Measurements from ENCODE around the gene WDR55. TPM values are rescaled to one million over a fixed set of nuclear protein-coding genes. Genes with fewer than 3 reads are reported as not detected.
A peak's percentile ranks its signal among the peaks of the same experiment; 100 is the strongest.
"Not testable (repeated sequence)": the region's sequence is repeated elsewhere in the genome, so short reads cannot be mapped to it uniquely, and the experiment has no call there.

Gene WDR55, protein sequence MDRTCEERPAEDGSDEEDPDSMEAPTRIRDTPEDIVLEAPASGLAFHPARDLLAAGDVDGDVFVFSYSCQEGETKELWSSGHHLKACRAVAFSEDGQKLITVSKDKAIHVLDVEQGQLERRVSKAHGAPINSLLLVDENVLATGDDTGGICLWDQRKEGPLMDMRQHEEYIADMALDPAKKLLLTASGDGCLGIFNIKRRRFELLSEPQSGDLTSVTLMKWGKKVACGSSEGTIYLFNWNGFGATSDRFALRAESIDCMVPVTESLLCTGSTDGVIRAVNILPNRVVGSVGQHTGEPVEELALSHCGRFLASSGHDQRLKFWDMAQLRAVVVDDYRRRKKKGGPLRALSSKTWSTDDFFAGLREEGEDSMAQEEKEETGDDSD
- 26.3 TPM for total RNA-seq

DNA sequence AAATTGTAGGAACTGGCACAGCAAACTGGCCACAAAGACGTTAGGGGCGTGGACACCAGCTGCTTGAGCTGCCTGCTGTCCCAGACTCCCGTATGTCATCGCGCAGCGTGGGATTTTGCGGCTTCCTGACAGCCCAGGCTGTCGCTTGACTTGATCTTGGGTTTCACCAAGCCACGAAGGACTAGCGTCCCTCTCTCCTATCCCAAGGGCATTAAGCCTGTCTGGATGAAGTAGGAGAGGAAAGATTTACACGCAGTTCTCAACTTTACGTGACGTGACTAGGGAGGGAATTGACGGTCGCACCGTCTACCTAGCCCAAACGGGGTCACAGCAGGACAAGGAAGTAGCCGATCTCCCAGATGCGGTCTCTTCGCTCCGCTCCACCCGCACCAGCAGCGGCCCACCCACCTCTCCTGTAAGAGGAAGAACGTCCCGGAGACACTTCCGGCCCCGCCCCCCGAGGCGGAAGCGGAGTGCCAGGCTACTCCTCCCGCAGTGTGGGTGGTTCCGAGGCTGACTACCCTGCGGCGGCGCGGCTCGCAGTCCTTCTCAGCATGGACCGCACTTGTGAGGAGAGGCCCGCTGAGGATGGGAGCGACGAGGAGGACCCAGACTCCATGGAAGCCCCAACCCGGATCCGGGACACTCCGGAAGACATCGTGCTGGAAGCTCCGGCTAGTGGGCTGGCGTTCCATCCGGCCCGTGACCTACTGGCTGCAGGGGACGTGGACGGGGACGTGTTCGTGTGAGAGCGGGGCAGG lies at the start of gene WDR55:
TSS of gene WDR55 (plus strand) at position 546 of the 761 bp plus-strand sequence. CDS start at position 555, 9 bp downstream.
- DNase-seq (ENCODE audit: low spot score) = peak; percentile 96

DNA sequence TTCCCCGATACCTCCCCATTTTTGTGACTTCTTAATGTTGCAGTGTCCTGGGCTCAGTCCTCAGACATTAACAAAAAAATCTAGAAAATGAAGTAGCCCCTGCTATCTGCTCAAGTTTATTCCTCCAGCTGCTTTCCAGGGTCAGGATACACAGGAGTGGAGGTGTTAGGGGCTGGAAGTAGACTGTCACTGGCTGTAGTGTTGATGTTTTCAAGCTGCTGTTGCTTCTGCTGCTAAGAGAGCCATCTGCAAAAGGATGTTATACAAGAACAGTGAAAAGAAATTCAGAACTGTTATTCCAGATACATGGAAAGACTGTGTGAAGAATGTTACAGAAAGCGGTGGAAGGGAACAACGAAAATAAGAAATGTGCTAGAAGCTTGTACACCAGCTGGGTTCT lies 42.4 kb upstream of the WDR55 start:
- DNase-seq (ENCODE audit: low spot score) = no peak

DNA sequence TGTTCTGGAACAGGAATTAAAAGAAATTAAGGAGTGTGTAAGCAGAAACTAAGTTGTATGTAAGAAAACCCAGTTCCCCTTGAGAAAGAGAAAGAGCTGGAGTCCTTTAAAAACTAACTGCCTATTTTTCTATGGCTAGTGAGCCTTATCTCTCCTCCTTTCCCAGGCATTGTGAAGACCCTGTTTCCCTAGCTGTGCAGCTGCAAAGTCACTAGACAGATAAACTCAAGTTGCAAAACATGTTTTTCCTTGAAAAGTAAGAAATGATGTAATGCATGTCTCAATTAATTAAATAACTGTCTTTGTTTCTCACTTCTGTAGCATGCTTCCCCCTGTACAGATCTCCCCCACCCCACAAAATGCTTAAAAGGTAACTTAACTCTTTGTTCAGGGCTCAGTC lies 41.6 kb upstream of the WDR55 start:
- not testable (repeated sequence) for DNase-seq (ENCODE audit: low spot score)

DNA sequence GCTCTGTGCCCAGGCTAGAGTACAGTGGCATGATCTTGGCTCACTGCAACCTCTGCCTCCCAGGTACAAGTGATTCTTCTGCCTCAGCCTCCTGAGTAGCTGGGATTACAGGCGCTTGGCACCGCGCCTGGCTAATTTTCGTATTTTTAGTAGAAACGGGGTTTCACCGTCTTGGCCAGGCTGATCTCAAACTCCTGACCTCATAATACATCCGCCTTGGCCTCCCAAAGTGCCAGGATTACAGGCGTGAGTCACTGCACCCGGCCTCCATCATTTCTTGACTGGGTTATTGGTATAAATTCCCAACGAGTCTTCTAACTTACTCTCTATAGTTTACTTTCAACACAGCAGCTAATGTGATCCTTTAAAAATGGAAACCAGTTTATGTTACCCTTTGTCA lies 39.8 kb upstream of the WDR55 start:
- not testable (repeated sequence) for DNase-seq (ENCODE audit: low spot score)

DNA sequence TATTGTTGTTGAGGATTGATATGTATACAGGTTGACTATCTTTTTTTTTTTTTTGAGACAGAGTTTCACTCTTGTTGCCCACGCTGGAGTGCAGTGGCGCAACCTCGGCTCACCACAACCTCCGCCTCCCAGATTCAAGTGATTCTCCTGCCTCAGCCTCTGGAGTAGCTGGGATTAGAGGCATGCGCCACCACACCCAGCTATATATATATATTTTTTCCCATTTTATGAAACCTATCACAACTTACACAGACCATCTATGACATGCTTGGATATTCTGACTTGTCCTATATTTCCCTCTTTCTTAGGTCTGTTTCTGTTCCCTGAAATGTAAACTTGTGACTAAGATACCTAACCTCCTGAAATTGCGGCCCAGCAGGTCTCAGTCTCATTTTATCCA lies 36.7 kb upstream of the WDR55 start:
- no peak for DNase-seq (ENCODE audit: low spot score)

DNA sequence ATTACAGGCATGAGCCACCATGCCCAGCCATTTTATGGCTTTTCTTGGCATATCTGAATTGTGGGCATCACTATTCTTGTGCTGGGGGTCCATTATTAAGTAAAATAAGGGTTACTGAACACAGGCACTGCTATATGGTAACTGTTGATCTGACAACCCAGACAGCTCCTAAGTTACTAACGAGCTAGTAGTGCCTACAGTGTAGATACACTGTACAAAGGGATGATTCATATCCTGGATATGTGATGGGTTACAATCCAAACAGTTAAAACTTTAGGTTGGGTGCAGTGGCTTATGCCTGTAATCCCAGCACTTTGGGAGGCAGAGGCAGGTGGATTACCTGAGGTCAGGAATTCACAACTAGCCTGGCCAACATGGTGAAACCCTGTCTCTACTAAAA lies 36.0 kb upstream of the WDR55 start:
- peak; percentile 5 for DNase-seq (ENCODE audit: low spot score)

DNA sequence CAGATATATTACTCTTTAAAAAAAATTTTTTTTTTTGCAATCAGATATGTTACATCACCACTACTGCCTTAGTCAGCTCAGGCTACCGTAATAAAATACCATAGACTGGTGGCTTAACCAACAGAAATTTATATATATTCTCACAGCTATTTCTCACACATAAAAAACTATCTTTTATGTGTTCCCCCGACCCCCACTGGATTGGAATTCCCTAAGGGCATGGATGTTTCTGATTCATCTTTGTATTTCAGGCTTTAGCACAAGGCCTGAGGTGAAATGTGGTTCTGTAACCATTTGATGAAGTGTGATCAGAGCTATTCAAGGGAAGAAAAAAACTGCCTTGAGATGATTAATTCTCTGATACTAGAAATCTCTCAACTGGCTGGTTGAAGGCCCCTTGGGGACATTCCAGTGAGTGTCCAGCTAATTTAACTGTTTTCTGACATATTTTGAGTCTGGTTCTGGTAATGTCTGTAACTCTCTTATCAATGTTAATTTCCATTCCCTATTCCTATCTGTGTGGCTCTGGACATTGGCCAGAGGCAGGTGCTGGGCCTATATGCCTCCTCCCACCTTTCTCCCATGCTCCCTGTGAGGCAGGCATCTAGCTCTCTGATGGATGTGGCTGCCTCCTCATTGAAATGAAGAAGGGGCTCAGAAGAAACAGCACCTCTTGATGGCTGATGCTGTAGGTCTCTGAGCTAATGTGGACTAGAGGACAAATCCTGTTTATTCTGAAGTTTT lies 34.2 kb upstream of the WDR55 start:
- no peak for DNase-seq (ENCODE audit: low spot score)

DNA sequence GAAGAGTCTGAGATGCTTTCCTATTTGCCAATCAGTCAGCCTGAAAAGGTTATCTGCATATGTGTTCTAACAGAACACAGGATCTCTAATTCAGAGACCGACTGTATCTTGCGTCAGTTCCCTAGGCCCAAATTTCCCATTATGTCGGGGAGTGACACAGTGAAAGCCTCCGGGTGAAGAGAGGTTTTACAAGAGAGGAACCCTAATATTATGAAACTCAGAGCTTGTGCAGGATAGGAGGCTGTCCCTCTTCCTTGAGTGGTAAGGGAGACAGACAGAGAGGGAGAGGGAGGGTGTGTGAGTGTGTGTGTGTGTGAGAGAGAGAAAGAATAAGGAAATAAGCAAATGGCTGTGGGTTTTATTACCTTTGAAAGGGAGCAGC lies 33.7 kb upstream of the WDR55 start:
- DNase-seq (ENCODE audit: low spot score) = no peak

DNA sequence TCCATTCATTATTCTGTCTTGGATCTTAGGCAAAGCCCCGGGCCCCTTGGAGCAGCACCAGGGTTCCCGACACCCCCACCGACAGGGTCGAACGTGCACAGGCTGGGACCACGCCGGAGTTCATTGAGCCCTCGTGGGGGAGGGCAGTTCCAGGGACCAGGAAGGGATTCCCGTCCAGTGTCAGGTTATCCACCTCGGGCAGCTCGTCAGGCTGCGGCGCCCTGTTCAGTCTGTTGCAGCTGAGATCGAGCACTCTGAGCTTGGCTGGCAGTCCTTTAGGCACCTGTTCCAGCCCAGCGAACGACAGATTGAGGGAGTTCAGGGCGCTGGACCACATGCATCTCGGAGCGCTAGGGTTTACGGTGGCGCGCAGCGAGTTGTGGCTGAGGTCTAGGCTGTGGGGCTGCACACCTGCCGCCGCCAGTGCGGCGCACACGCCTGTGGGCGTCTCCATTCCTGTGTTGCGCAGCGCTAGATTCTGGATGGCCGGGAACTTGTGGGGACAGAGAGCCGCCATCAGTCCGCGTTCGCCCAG lies 32.8 kb upstream of the WDR55 start:
- DNase-seq (ENCODE audit: low spot score) = no peak

DNA sequence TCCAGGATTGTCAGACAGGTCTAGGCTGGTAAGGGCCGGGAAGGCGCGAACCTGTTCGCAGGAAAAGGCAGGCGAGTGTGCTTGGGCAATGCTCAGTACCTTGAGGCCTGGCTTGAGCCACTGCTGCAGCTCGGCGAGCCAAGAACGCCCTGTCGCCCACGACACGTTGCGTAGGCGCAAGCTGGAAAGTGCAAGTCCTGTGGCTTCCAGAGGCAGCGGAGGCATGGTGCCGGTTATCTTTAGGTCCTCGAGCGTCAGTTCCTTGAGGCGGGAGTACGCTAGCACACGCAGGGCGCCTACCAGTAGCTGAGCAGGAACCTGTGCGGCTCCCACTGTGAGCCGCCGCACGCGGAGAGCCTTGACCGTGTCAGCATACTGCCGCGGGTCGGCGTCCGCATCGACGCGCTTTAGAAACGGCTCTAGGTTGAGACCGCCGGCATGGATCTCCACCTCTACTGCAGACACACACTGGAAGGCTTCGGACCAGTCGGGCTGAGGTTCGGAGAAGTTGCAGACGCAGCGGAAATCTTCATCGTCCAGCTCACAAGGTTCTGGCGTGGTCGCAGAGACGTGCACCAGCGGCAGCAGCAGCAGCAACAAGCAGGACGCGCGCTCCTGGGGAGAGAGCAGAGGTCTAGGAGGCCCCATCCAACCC lies 32.2 kb upstream of the WDR55 start:
- peak; percentile 59 for DNase-seq (ENCODE audit: low spot score)

DNA sequence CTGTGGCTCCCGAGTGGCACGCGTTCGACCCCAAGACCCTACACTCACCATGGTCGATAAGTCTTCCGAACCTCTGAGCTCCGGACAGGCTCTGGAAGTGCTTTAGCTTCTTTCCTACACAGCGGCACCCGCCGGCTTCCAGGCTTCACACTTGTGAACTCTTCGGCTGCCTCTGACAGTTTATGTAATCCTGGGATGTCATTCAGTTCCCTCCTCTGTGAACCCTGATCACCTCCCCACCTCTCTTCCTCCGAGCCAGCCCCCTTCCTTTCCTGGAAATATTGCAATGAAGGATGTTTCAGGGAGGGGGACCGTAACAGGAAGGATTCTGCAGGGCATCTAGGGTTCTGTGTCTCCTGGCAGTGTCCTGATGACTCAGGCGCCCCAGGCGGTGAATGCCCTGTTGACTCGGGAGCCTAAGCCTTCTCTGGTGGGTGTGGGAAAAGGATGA lies 31.7 kb upstream of the WDR55 start, which contains the start of gene CD14:
TSS of gene CD14 (minus strand) at position 155 of the 451 bp plus-strand sequence. CDS start at position 51, 104 bp downstream.
- DNase-seq (ENCODE audit: low spot score) = peak; percentile 55

DNA sequence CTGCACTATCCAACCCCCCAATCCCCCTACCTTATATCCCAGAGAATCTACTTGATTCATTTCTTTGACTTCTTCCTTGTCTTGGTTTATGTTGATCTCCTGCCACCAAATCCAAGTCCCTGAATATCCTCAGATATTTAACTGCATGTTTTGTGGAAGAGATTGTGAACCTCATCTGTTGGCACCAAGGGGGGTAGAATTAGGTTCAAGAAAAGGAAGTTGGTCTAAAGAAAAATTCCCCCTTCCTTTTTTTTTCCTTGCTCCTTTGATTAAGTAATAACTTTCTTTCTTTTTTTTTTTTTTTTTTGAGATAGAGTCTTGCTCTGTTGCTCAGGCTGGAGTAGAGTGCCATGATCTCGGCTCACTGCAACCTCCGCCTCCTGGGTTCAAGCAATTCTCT lies 31.2 kb upstream of the WDR55 start:
- DNase-seq (ENCODE audit: low spot score) = no peak

DNA sequence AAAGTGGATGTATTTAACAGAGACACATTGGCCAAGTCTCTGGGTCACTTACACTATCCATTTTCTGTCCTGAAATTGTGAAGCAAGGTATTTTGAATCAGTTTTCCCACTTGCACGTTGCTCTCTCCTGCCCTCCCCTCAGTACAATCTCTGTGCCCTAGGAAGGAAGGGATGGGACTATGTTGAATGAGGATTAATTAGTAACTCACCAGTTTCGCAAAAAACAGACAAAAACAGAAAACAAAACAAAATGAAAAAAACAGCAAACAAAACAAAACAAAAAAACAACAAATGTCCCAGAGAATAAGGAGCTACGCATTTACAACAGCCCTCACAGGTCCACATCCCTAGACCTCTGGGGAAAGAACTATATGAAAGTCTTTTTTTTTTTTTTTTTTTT lies 30.6 kb upstream of the WDR55 start:
- DNase-seq (ENCODE audit: low spot score) = no peak

DNA sequence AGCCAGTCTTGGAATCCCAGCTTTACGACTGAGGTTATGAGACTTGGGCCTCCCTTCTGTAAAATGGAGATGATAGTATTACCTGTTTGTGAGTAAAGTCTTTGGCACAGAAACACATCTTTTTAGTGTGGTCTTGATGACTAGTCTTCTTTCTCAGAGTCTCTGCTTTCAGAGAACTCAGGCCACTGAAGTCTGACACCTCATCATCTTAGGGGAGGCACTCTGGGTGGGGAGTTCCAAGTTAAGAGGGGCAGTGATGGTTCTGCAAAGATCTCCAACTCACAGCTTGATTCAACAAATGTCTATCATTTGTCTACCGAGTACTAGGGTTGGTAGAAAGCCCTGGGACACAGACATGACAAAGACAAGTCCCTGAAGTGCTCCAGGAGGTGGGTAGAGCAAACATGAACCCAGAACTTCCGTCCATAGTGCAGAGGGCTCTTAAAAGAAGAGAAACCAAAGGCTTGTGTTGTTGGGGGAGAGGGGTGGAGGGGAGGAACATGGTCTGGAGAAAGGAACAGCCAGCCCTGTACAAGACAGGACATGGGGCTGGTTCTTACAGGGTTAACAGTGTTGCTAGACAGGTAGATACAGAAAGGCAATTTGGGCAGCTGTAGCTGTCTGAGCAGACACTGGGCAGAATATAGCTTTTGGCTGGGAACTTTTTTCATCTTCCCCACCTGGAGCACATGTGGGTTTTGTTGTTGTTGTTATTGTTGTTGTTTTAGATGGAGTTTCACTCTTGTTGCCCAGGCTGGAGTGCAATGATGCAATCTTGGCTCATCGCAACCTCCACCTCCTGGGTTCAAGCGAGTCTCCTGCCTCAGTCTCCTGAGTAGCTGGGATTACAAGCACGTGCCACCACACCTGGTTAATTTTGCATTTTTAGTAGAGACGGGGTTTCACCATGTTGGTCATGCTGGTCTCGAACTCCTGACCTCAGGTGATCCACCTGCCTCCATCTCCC lies 29.1 kb upstream of the WDR55 start:
- DNase-seq (ENCODE audit: low spot score) = no peak

DNA sequence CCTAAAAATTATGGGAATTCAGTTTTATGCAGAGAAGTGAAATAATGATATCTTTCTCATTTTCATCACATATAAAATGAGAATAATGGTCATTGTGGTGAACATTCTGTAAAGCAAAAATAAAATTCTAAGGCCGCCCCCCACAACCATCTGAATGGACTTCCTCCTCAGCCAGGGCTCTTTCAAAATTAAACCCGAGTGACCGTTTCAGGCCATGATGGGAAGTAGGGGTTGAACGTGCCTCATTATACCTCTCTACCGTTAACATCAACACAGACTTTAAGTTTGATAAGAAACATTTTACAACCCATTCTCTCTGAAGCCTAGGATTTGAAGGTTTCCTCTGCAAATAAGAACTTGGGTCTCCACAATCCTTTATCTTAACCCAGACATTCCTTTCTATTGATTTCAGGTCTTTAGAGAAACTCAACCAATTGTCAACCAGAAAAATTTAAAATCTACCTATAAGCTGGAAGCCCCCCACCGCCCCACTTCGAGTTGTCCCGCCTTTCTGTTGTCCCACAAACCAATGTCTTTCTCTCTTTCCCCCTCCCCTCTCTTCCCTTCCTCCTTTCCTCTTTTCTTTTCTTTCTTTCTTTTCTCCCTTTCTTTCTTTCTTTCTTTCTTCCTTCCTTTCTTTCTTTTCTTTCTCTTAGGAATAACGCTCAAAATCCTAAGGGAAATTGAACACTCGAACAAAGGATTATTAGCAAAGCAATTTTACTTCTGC lies 27.2 kb upstream of the WDR55 start:
- DNase-seq (ENCODE audit: low spot score) = no peak

DNA sequence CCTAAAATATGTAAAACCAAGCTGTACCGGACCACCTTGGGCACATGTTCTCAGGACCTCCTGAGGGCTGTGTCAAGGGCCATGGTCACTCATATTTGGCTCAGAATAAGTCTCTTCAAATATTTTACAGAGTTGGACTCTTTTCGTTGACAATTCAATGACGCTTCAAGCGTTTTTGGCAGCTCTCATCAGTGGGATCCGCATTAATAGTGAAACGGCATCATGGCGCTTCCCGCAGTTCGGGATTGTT lies 25.9 kb upstream of the WDR55 start:
- DNase-seq (ENCODE audit: low spot score) = not testable (repeated sequence)

DNA sequence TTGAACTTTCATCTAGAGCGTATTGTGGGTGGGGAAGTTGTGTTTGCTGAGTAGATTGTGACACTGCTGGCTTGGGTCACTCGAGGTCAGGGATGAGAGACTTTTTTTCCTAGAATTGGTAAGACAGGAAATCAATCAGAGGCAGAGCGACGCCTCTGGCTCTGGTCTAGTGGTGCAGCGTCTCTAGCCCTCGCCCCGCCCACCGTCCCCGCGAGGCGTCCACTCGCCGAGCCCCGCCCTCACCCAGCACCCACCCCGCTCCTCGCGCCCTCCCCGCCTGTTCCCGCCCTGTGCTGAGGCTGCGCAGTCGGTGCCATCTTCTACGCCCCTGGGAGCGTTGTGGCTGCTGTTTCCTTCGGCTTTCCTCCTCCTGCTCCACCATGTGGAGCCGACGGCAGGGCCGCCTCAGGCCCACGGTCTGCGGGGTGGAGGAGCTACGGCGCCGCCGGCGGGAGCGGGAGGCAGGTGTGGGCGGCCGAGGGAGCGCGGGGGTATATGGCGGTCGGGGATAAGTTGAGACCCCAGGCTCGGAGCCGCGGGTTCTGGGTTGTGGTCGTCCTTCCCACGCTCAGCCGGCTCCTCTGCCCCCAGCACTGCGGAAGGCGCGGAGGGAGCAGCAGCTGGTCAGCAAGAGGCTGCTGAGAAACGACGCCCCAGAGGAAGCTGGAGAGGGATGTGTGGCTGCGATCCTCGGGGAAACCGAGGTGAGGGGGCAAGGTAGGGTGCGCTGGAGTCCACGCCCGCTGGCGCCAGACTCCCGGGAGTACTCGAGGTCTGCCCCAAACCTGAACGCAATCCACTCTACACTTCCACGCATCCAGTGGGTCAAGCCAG lies 25.3 kb upstream of the WDR55 start, which contains the start of gene TMCO6:
TSS of gene TMCO6 (plus strand) at position 304 of the 834 bp plus-strand sequence. CDS start at position 381, 77 bp downstream.
- peak; percentile 98 for DNase-seq (ENCODE audit: low spot score)

DNA sequence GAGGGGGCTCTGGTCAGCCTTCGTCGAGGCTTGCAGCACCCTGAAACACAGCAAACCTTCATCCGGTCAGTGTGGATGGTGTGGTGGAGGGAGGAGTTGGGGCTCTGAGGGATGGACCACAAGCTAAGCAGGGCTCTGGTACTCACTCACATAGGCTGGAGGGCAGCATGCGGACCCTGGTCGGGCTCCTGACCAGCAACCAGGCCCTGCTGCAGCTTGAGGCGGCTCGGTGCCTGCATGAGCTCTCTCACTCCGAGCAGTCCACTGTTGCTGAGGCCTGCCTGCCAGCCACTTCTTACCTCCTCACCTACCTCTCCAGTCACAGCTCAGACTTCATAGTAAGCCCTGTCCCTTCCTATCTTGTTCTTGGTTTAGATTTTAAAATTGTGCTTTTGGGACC lies 23.0 kb upstream of the WDR55 start:
- DNase-seq (ENCODE audit: low spot score) = no peak

DNA sequence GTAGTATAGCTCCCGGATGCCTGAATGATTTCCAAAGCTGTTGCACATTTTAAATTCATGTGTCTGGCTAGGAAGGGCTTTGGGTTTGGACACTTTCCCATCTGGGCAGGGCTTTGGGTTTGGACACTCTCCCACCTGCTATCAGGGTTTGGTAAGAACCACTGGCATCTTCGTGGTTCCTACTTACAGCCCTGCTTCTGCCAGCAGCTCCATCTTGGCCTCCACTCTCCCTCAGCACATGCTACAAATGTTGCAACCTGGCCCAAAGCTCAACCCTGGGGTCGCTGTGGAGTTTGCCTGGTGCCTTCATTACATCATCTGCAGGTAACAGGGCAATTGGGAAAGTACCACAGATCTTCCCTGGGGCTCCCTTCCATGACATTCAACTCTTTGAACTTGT lies 22.0 kb upstream of the WDR55 start:
- DNase-seq (ENCODE audit: low spot score) = no peak
